Prostate gland (tissue), 2 donors: Measurements from ENCODE around the gene TLX1. TPM values are rescaled to one million over a fixed set of nuclear protein-coding genes. Genes with fewer than 3 reads are reported as not detected.
A peak's percentile ranks its signal among the peaks of the same experiment; 100 is the strongest.

Experiments
- DNase-seq: peaks from one replicate; pipeline ENCODE4 v3.0.0-alpha.2; 2019; ENCODE audit warnings: low spot score
- H3K27ac ChIP-seq, 2 donors: fragments of 200-600 bp; sonication (generic); 2 replicates each; pipeline ENCODE4 v1.5.1; 2017 to 2019
- H3K27me3 ChIP-seq: fragments of 200-600 bp; sonication (generic); replicated peaks from 2 replicates; pipeline ENCODE4 v1.5.1; 2019; ENCODE audit not compliant: insufficient read depth
- H3K36me3 ChIP-seq, 2 donors: fragments of 200-600 bp; sonication (generic); 1 replicate in 1 of 2; 2 replicates in 1 of 2; pipeline versions ENCODE4 v1.5.1 to v1.8.1; 2017 to 2019
- H3K4me1 ChIP-seq: fragments of 200-600 bp; sonication (generic); replicated peaks from 2 replicates; pipeline ENCODE4 v1.5.1; 2019
- H3K4me3 ChIP-seq, 2 donors: fragments of 200-600 bp; sonication (generic); 2 replicates each; pipeline ENCODE4 v1.5.1; 2017 to 2019
- H3K9me3 ChIP-seq: fragments of 200-600 bp; sonication (generic); 2 replicates; pipeline ENCODE4 v1.5.1; 2017
- POLR2A ChIP-seq: fragments of 450-650 bp; IDR thresholded peaks from one replicate; pipeline ENCODE4 v1.6.1; 2016; ENCODE audit warnings: antibody characterized with exemption, mild to moderate bottlenecking
- POLR2AphosphoS5 ChIP-seq: sonication (generic); formaldehyde crosslinking; IDR thresholded peaks from one replicate; pipeline ENCODE4 v1.6.1; 2017; ENCODE audit warnings: antibody characterized with exemption
- WGBS: methylation state at CpG from one replicate; pipeline ENCODE4 v1.1.5; 2018; 5-methylcytosine and 5-hydroxymethylcytosine counted together
- intact Hi-C: fragments of 100-400 bp; cut with DNase I; formaldehyde crosslinking; loops from one replicate; pipeline ENCODE4 v1.14.2; 2022
- total RNA-seq, 2 donors: library from RNA; depleted of rRNA; stranded (reverse); fragments of >200 nt; gene quantifications; one replicate each; pipeline ENCODE4 v1.1.0, GENCODE V29; 2016
- TF ChIP-seq, protein P1 (sequence below), 4 experiments: fragments of 200-600 bp in 2 of 4; fragments of 450-650 bp in 2 of 4; sonication (generic) in 2 of 4; IDR thresholded peaks; 1 replicate in 3 of 4; 2 replicates in 1 of 4; pipeline ENCODE4 v1.5.1; 2016 to 2019; ENCODE audit warnings: antibody characterized with exemption in 4 of 4, mild to moderate bottlenecking in 2 of 4, moderate library complexity in 2 of 4

TLX1 gene
- total RNA-seq, 2 donors from 2014 or later = 0.05 to 0.34 TPM

GRCh38 chr10:101140084-101140949 lies 9.2 kb downstream of the TLX1 start:
- DNase-seq = no peak
- Histone ChIP-seq H3K36me3 (no peaks in the 10 kb centered on the region), H3K9me3 (no peaks in the 10 kb centered on the region), H3K4me1 (no peaks in the 10 kb centered on the region), H3K27ac (no peak overlapping the region), H3K27me3 (peaks cover 54% of the 10 kb centered on the region), H3K4me3 (no peak overlapping the region)
- intact Hi-C loops = no loop called here
- WGBS = 9% methylated on average over 65 of the region's 65 CpGs
- TF ChIP-seq, protein P1, sequence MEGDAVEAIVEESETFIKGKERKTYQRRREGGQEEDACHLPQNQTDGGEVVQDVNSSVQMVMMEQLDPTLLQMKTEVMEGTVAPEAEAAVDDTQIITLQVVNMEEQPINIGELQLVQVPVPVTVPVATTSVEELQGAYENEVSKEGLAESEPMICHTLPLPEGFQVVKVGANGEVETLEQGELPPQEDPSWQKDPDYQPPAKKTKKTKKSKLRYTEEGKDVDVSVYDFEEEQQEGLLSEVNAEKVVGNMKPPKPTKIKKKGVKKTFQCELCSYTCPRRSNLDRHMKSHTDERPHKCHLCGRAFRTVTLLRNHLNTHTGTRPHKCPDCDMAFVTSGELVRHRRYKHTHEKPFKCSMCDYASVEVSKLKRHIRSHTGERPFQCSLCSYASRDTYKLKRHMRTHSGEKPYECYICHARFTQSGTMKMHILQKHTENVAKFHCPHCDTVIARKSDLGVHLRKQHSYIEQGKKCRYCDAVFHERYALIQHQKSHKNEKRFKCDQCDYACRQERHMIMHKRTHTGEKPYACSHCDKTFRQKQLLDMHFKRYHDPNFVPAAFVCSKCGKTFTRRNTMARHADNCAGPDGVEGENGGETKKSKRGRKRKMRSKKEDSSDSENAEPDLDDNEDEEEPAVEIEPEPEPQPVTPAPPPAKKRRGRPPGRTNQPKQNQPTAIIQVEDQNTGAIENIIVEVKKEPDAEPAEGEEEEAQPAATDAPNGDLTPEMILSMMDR (IDR thresholded peaks at IDR 0.05) = no peak
- TF ChIP-seq POLR2A (no peak), POLR2AphosphoS5 (no peak)

DNA sequence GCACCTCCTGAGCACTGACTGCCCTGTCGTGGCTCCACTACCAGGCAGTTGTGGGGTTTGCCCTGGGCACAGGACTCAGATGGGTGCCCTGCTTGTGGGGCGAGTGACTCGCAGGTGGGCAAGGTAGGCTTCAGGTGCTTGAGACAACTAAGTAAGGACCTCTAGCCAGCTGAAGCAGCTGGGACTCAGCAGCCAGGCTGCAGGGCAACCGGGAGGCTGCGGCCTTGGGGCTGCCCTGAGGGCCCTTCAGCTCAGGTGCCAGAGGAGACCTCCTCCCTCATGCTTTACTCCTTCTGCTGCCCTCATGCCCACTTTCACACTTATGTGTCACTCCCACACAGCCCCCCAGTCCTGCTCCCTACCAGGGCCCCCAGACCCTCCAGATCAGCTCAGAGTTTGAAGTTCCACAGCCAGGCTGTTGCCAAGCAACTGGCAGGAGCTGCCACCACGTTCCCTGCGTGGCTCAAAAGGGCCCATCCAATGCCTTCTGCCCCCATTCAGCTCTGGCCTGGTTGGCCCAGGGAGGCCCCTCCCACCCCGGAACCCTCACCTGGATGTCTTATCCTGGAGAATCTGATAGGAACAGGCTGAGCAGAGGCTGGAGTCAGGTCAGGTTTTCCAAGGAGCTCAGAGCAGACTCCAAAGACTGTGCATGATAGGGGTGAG lies 10.0 kb downstream of the TLX1 start:
- Histone ChIP-seq H3K27ac (no peak overlapping the region), H3K36me3 (no peaks in the 10 kb centered on the region), H3K27me3 (peaks cover 54% of the 10 kb centered on the region), H3K4me1 (no peaks in the 10 kb centered on the region), H3K4me3 (no peak overlapping the region), H3K9me3 (no peaks in the 10 kb centered on the region)
- 44% methylated on average over 8 of the region's 8 CpGs for WGBS
- TF ChIP-seq POLR2AphosphoS5 (no peak), POLR2A (no peak)
- TF ChIP-seq, protein P1 (IDR thresholded peaks at IDR 0.05) = no peak
- intact Hi-C loops = no loop called here
- DNase-seq = no peak

DNA sequence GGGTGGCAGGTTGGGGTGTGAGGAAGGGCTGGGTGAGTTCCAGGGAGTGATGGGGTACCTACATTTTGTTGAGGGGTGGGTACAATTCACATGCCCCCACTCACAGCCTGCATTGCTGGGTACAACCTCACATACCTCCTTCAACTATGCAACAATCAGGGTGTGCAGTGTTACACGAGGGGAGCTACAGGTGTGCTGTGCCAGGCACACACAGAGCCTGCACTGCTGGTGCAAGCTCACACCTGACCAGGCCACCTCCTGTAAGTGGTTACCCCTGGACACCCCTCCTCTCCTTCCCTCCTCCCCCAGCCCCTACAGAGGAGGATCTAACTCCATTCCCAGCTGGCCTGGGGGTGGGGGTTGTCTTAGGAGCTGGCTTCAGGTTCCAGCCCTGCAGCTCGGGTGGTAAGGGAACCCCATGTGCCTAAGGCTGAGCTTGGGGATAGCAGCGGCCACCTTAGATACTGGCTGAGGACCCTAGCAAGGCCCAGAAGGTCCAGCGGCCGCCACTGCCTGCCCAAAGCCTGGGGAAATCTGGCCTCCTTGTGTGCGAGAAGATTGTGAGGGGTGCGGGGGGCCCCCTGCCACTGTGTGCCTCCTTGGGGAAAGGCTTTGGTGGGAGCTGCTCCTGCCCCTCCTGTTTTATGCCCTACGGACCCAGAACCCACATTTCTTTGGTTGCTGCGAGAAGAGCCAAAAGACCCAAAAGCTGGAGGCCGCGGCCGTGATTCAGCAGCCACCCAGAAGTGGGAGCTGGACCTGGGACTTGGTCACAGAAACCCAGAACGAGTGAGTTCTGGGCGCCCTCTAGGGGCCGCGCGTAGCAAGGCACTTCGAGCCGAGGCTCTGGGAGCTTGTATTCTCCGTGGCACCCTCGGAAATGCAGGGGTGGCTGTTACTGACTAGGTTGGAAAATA lies 10.8 kb downstream of the TLX1 start:
- Histone ChIP-seq H3K36me3 (no peaks in the 10 kb centered on the region), H3K27me3 (peaks cover 54% of the 10 kb centered on the region)

DNA sequence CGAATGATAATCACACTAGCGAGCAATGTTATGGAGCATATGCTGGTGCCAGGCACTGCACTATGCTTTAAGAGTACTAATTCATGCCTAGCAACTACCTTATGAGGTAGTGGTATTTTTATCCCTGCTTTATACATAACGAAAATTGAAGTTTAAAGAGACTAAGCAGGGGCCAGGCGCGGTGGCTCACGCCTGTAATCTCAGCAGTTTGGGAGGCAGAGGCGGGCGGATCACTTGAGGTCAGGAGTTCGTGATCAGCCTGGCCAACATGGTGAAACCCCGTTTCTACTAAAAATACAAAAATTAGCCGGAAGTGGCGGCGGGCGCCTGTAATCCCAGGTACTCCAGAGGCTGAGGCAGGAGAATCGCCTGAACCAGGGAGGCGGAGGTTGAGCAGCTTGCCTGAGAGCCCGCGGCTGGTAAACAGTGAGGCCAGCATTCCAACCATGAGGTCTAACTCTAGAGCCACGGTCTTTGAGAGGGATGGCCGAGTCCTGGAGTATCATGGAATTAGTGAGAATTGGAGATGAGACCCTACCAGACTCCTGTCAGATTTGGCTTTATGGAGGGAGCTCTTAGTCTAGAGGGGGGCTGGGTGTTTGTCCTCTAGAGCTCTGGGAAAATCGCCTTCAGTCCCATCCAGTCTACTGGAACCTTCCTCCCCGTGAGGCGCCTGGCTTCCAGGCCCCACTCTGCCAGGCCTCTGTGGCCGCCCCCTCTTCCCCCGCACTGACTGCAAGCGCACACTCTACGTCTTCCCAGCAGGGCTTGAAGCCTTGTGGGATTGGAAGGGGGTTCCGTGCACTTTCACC lies 11.6 kb downstream of the TLX1 start:
- Histone ChIP-seq H3K4me1 (no peaks in the 10 kb centered on the region), H3K36me3 (no peaks in the 10 kb centered on the region), H3K27ac (no peak overlapping the region), H3K9me3 (no peaks in the 10 kb centered on the region), H3K27me3 (peaks cover 54% of the 10 kb centered on the region), H3K4me3 (no peak overlapping the region)
- no peak for DNase-seq
- 14% methylated on average over 28 of the region's 28 CpGs for WGBS
- TF ChIP-seq, protein P1 (IDR thresholded peaks at IDR 0.05) = no peak
- TF ChIP-seq POLR2AphosphoS5 (no peak), POLR2A (no peak)
- intact Hi-C loops = loop anchor here (1.0 kb wide), 1 partner anchor 46 kb away; no protein-coding TSS in a partner anchor

More for the DNA sequence above, 10.8 kb downstream of the TLX1 start:
- WGBS = 11% methylated on average over 21 of the region's 21 CpGs
- H3K27ac ChIP-seq = no peak overlapping the region
- no peaks in the 10 kb centered on the region for H3K4me1 ChIP-seq
- TF ChIP-seq, protein P1 (IDR thresholded peaks at IDR 0.05) = peak; percentile 76 to 91 (median 85)
- TF ChIP-seq POLR2A (no peak), POLR2AphosphoS5 (peak; percentile 61)
- no peaks in the 10 kb centered on the region for H3K9me3 ChIP-seq
- no peak overlapping the region for H3K4me3 ChIP-seq
- intact Hi-C loops = loop anchor here (1.0 kb wide), 1 partner anchor 46 kb away; no protein-coding TSS in a partner anchor
- peak; percentile 70 for DNase-seq
